GM13977 (cell line): ENCODE data around the gene GUSB.
A peak's percentile ranks its signal among the peaks of the same experiment; 100 is the strongest.
"Not testable (repeated sequence)": the region's sequence is repeated elsewhere in the genome, so short reads cannot be mapped to it uniquely, and the experiment has no call there.

Source experiments
- DNase-seq: peaks from one replicate; pipeline ENCODE4 v3.0.0; 2012; ENCODE audit warnings: low spot score
- in situ Hi-C: fragments of 300-500 bp; cut with MboI; formaldehyde crosslinking; loops from one replicate; pipeline ENCODE4 v1.12.0; 2022; ENCODE audit warnings: low sequenced_read_pairs, low pct_unique_long_range_greater_than_20kb, mixed read lengths, inconsistent platforms; ENCODE audit not compliant: unreplicated experiment
- TF ChIP-seq, protein P1 (sequence below): IDR thresholded peaks from 2 replicates; pipeline ENCODE4 v1.5.1; 2012; ENCODE audit warnings: mild to moderate bottlenecking, control low read depth; ENCODE audit not compliant: insufficient read depth; ENCODE audit errors: extremely low read depth, missing control alignments

GUSB gene

DNA sequence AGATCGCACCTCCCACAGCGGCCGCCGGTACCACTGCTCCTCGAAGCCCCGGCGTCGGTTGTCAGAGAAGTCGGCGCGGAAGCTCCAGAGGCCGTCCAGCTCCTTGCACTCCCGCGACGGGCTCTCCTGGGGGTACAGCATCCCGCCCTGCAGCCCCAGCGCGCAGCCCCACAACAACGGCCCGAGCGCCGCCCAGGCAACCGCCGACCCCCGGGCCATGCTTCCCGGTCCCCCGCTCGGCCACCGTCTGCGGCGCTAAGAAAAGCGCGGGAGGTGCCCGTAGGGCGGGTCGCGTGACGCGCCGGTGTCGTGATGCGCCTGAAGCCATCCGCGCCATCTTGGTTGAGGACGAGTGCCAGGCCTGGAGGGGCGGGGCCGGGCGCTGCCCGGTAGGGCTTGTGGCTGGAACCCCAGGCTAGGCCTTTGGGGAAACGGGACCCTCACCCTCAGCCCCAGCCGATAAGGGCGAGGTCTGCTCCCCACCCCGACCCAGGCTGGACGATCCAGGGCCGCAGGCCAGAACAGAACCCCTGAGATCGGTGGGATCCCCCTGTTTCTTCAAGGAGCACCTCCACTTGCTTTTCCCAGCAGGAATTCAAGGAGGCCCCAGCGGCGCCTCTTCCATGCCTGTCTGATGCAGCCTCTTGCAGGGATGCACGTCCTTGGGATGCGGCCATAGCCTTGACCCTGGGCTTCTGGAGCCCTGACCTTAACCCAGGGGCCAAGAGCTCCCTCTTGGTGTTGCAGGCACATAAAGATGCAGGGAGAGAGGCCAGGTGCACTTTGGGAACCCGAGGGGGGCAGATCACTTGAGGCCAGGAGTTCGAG, at the start of gene GUSB:
Gene GUSB, minus strand, starts transcription at position 249 of the 828 bp plus-strand sequence. Its CDS starts 30 bp downstream, at position 219.
- peak; percentile 96 for DNase-seq
- TF ChIP-seq, protein P1, sequence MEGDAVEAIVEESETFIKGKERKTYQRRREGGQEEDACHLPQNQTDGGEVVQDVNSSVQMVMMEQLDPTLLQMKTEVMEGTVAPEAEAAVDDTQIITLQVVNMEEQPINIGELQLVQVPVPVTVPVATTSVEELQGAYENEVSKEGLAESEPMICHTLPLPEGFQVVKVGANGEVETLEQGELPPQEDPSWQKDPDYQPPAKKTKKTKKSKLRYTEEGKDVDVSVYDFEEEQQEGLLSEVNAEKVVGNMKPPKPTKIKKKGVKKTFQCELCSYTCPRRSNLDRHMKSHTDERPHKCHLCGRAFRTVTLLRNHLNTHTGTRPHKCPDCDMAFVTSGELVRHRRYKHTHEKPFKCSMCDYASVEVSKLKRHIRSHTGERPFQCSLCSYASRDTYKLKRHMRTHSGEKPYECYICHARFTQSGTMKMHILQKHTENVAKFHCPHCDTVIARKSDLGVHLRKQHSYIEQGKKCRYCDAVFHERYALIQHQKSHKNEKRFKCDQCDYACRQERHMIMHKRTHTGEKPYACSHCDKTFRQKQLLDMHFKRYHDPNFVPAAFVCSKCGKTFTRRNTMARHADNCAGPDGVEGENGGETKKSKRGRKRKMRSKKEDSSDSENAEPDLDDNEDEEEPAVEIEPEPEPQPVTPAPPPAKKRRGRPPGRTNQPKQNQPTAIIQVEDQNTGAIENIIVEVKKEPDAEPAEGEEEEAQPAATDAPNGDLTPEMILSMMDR = no peak
- in situ Hi-C loops = no loop called here

GRCh38 chr7:66028342-66028741, 46.3 kb upstream of the GUSB start:
- in situ Hi-C loops, DNase-seq: not testable (repeated sequence)

DNA sequence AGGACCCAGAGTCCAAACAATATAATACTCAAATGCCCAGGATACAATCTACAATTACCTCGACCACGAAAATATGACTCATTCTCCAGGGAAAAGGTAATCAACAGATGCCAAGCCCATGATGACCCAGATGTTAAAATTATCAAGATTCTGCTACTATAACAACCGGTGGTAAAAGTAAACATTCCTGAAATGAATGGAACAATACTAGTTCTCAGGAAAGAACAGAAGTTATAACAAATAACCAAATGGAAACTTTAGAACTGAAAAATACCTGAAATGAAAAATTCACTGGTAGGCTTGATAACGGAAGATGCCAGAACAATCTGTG, 34.1 kb upstream of the GUSB start:
- no peak for DNase-seq
- TF ChIP-seq, protein P1 = no peak
- in situ Hi-C loops = no loop called here

DNA sequence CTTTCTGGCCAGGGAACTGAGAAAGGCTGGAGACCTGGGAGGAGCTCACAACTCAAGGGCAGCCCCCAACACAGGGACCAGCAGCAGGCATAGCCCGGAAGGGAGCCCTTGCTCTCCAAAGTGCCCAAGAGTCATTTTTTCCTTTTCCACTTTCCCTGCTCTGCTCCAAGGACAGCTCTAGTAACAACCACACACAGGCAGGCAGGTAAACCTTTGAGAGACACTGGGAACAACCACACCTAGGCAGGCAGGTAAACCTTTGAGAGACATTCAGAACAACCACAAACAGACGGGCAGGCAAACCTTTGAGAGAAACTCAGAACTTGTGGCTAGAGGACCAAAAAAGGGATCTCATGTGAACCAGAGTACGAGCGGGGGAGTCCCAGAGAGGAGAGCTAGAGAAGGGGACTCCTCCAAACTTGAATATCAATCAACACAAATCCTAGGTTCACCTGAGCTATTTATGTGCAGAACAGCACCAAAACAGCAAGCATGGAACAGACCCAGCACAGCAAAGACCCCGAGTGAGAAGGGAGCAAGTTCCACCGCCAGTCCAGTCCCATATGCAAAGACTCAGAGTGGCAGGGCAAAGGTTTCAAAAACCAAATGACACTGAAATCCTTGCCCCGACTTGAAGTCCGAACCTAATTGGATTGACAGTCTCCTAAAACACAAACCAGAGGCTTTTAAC, 33.6 kb upstream of the GUSB start:
- no peak for DNase-seq
- in situ Hi-C loops = no loop called here
- TF ChIP-seq, protein P1 = no peak

DNA sequence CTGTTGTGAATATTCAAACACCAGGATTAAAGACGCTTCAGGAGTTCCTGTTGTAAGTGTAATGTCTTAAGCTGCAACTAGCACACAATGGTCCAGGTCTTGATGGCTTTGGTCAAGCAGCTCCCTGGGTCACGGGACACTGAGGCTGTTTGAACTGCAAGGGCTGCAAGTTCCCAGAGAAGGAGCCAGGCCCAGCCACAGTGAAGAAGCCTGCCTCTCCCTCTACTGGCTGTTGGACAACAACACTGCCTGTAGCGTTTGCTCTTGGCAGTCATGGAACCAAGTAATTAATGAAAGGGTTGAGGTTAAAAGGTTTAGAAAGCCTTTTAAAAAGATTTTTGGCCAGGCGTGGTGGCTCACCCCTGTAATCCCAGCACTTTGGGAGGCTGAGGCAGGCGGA, 31.9 kb upstream of the GUSB start:
- in situ Hi-C loops = no loop called here

GRCh38 chr7:66007232-66007631, 25.2 kb upstream of the GUSB start:
- in situ Hi-C loops = no loop called here
- TF ChIP-seq, protein P1 = no peak
- no peak for DNase-seq

More for the DNA sequence above, 31.9 kb upstream of the GUSB start:
- DNase-seq = no peak
- TF ChIP-seq, protein P1 = peak; percentile 40

DNA sequence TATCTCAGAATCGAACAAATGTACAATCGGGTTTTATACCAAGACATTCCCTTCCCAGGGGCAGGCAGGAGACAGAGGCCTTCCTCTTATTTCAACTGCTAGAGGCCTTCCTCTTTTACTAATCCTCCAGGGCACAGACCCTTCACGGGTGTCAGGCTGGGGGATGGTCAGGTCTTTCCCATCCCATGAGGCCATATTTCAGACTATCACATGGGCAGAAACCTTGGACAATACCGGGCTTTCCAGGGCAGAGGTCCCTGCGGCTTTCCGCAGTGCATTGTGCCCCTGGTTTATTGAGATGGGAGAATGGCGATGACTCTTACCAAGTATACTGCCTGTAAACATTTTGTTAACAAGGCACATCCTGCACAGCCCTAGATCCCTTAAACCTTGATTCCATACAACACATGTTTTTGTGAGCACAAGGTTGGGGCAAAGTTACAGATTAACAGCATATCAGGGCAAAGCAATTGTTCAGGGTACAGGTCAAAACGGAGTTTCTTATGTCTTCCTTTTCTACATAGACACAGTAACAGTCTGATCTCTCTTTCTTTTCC, 23.2 kb upstream of the GUSB start:
- in situ Hi-C loops, DNase-seq: not testable (repeated sequence)

DNA sequence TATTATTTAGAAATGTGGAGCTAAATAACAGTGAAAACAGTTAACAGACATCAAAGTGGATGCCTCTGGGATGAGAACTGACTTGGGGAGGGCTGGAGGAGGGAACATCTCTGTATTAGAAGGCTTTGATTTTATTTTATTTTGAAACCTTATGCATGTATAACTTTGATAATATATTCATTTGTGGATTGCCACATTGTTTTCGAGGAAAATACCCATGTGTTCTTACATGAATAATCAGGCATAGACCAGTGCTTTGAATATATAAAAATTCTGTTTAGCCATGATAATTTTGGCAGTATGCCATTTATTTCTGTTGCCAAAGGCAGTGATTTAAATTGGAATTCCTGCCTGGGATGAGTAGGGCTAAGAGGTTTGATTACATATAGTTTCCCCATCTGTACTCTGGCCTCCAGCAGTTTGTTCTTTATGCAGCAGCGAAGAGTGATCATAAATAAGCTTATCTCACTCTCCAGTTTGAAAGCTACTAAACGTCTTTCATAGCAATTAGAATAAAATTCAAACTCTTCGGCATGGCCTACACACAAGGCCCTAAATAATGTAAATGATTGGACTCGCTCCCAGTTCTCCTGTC, 18.9 kb upstream of the GUSB start:
- DNase-seq, in situ Hi-C loops: not testable (repeated sequence)

DNA sequence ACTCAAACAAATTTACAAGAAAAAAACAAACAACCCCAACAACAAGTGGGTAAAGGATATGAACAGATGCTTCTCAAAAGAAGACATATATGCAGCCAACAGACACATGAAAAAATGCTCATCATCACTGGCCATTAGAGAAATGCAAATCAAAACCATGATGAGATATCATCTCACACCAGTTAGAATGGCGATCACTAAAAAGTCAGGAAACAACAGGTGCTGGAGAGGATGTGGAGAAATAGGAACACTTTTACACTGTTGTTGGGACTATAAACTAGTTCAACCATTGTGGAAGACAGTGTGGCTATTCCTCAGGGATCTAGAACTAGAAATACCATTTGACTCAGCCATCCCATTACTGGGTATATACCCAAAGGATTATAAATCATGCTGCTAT, 13.0 kb upstream of the GUSB start:
- in situ Hi-C loops, DNase-seq: not testable (repeated sequence)
